K562 (cell line): Measurements from ENCODE around the gene MDP1. TPM values are rescaled to one million over a fixed set of nuclear protein-coding genes. Genes with fewer than 3 reads are reported as not detected.

ENCODE experiments used
- REST ChIP-seq, 2 experiments: fragments of 450-650 bp; formaldehyde crosslinking in 1 of 2; IDR thresholded peaks; 2 replicates each; pipeline versions ENCODE4 v1.4.0 to v1.6.1; 2014 to 2020; ENCODE audit warnings: mild to moderate bottlenecking in 2 of 2, borderline replicate concordance in 1 of 2, low read depth in 1 of 2
- SMC3 ChIP-seq: conservative IDR thresholded peaks from 2 replicates; pipeline ENCODE4 v1.6.1; 2011; ENCODE audit warnings: low read depth, low read length, improper control_type of control experiment; ENCODE audit not compliant: insufficient read depth
- TARDBP ChIP-seq: fragments of 450-650 bp; IDR thresholded peaks from 2 replicates; pipeline ENCODE4 v1.6.1; 2016
- polyA plus RNA-seq, 8 experiments: library from polyadenylated mRNA; depleted of rRNA in 4 of 8; stranded (reverse) in 5 of 8; unstranded in 3 of 8; fragments of >200 nt; fragmentation: Nextera tagmentation in 2 of 8; fragmentation: Illumina TruSeq in 1 of 8; extraction: Ambion mirVana in 2 of 8; extraction: Trizol in 1 of 8; gene quantifications; 2 replicates each; pipeline versions ENCODE4 v1.2.1 to v1.2.3, GENCODE V29; 2011 to 2014; ENCODE audit warnings: inconsistent platforms in 1 of 8, missing spikeins in 1 of 8
- total RNA-seq, 7 experiments: library from RNA; depleted of rRNA in 6 of 7; stranded (reverse); fragments of >200 nt in 6 of 7; fragmentation: Illumina TruSeq in 2 of 7; extraction: Trizol in 2 of 7; gene quantifications; 2 replicates each; pipeline versions ENCODE4 v1.2.1 to v1.2.3, GENCODE V29; 2011 to 2021; ENCODE audit warnings: low replicate concordance in 1 of 7

MDP1 gene
- total and polyA plus RNA-seq, 9 of the 15 experiments (the other 6 are each of a cell fraction or from before 2014, with no cell fraction given), result 2.7 to 29.6 (median 11.0) TPM

DNA sequence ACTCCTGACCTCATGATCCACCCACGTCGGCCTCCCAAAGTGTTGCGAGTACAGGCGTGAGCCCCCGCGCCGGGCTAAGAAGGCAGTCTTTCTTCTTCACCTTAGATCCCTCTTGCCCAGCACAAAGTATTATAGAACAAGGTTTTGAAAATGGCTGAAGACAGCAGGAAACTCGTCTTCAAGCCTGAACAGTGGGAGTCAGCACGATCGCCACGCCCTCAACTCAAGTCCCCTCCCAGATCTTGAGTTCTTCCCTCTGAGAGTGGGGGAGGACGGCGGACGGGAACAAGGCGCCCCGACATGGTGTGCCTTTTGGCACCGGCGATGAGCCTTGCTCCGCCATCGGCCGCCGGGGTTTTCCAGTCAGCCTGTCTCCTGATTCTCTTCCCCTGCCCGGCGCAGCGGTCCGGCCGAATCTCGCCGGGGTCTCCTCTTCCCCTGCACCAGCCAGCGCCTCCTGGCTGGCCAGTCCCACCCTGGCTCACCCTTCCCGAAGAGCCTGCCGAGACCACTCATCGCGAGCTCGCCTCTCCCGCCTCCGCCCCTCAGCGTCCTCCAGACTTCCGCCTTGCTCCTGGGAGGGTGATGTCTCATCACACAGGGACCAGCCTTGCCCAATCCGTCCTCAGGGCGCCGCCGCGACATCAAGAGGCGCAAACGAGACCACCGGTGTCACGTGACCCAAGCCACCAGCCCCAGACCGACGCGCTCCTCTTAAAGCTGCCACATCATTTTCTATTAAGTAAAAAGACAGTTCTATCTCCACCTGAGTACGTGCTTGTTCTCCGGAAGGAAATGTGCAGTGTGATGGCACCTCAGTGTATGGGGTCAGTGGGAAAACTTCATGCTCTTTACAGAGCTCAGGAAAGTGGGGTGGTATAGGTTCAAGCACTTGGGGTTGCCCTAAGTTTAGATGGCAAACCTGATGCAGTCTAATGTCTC is 2.7 kb downstream of the MDP1 start, which contains the start of gene CHMP4A (continued):
- TF ChIP-seq SMC3 (peak; percentile 8; the same call in 1 of the 2 replicates), REST (IDR thresholded peaks at IDR 0.05; ENCODE audit: borderline replicate concordance) (peak; percentile 79), REST (CRISPR knock-in tag; IDR thresholded peaks at IDR 0.05; ENCODE audit: low read depth) (peak; percentile 54; the same call in 1 of the 2 replicates), TARDBP (no peak)
